ENCODE results near the gene LACRT. TPM values are rescaled to one million over a fixed set of nuclear protein-coding genes. Genes with fewer than 3 reads are reported as not detected.
"Not testable (repeated sequence)": the region's sequence is repeated elsewhere in the genome, so short reads cannot be mapped to it uniquely, and the experiment has no call there.

Gene LACRT
- total RNA-seq (not detected), polyA plus RNA-seq (not detected)
- long read RNA-seq, donor 1: 0 reads
- long read RNA-seq, donor 2: 0 reads

DNA sequence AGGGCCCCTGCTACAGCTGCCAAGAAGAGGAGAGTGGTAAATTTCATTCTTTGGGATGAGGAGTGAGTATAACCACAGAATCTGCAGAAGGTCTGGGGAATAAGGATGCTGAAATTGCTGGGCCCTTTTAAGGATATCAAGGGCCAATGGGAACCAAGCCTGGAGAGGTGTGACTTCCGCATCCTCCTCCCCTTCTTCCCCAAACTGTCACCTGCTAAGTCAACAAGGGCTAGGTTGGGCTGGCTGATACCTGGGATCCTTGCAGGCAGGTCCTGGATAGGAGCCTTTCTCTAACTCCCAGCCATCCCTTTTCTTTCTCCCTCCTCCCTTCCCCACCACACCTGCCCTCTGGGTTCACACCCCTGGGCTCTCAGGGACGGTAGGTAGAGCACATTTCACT is at the start of gene LACRT:
Gene LACRT (minus strand): TSS at position 101 of the 400 bp plus-strand sequence. CDS start 54 bp downstream, at position 47.
- Histone ChIP-seq H3K27me3 (ENCODE audit: control insufficient read depth in 1 of 2, insufficient read depth in 2 of 2, low read length in 1 of 2) (no peaks in the 10 kb centered on the region), H3K27ac (ENCODE audit: low read depth in 1 of 2, low read length in 2 of 2) (no peak within 1 kb of the TSS), H3K4me1 (ENCODE audit: control insufficient read depth in 1 of 2, insufficient read depth in 2 of 2, low read length in 2 of 2) (no peaks in the 10 kb centered on the region), H3K36me3 (ENCODE audit: control insufficient read depth in 1 of 2, insufficient read depth in 2 of 2, low read length in 1 of 2) (no peaks in the 10 kb centered on the region), H3K4me3 (ENCODE audit: low read length in 2 of 2) (no peak within 1 kb of the TSS), H3K9me3 (ENCODE audit: control insufficient read depth, low read length) (peaks cover 1% of the 10 kb centered on the region)
- DNase-seq: no peak
- intact Hi-C loops (cut with DNase I): no loop called here
- 69 to 79% methylated on average over 2 of the region's 2 CpGs for WGBS, 2 donors
- no peak for ATAC-seq (ENCODE audit: low FRiP score)

GRCh38 chr12:54683398-54683797 is 48.7 kb upstream of the LACRT start:
- intact Hi-C loops (cut with DNase I): no loop called here
- Histone ChIP-seq H3K27ac (ENCODE audit: low read depth in 1 of 2, low read length in 2 of 2) (no peak overlapping the region), H3K27me3 (ENCODE audit: control insufficient read depth in 1 of 2, insufficient read depth in 2 of 2, low read length in 1 of 2) (peaks cover 0 to 3% of the 10 kb centered on the region in 2 donors), H3K4me1 (ENCODE audit: control insufficient read depth in 1 of 2, insufficient read depth in 2 of 2, low read length in 2 of 2) (no peaks in the 10 kb centered on the region), H3K36me3 (ENCODE audit: control insufficient read depth in 1 of 2, insufficient read depth in 2 of 2, low read length in 1 of 2) (no peaks in the 10 kb centered on the region), H3K4me3 (ENCODE audit: low read length in 2 of 2) (no peak overlapping the region), H3K9me3 (ENCODE audit: control insufficient read depth, low read length) (peaks cover 2% of the 10 kb centered on the region)
- ATAC-seq (ENCODE audit: low FRiP score): no peak
- no peak for DNase-seq
- WGBS, 2 donors: 21 to 30% methylated on average over 2 of the region's 2 CpGs

DNA sequence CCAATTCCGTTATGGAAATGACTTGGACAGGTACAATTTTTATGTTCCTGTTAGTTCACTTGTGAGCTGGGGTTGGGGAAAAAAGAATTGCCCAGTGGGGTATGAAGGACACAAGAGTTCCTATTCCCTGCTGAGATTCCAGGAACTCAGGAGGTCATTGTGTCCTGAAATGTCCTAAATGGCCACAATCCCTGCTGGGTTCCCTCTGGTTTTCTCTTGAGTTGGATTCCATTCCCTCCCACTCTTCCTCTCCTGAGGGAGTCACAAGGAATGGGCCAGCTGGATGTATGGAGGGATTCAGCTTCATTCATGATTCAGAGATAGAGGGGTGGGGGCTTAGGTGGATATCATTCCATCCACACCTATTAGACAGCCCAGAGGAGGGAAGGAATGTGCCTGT is 48.0 kb upstream of the LACRT start:
- Histone ChIP-seq H3K27ac (ENCODE audit: low read depth in 1 of 2, low read length in 2 of 2) (no peak overlapping the region), H3K4me1 (ENCODE audit: control insufficient read depth in 1 of 2, insufficient read depth in 2 of 2, low read length in 2 of 2) (no peaks in the 10 kb centered on the region), H3K36me3 (ENCODE audit: control insufficient read depth in 1 of 2, insufficient read depth in 2 of 2, low read length in 1 of 2) (no peaks in the 10 kb centered on the region), H3K27me3 (ENCODE audit: control insufficient read depth in 1 of 2, insufficient read depth in 2 of 2, low read length in 1 of 2) (peaks cover 0 to 3% of the 10 kb centered on the region in 2 donors), H3K4me3 (ENCODE audit: low read length in 2 of 2) (no peak overlapping the region), H3K9me3 (ENCODE audit: control insufficient read depth, low read length) (peaks cover 2% of the 10 kb centered on the region)
- ATAC-seq (ENCODE audit: low FRiP score) (no peak), DNase-seq (no peak)
- intact Hi-C loops (cut with DNase I): no loop called here
- WGBS, 2 donors: 73 to 78% methylated on average over 1 of the region's 1 CpG

- Histone ChIP-seq H3K27ac (ENCODE audit: low read depth in 1 of 2, low read length in 2 of 2) (no peak overlapping the region), H3K4me1 (ENCODE audit: control insufficient read depth in 1 of 2, insufficient read depth in 2 of 2, low read length in 2 of 2) (no peaks in the 10 kb centered on the region), H3K27me3 (ENCODE audit: control insufficient read depth in 1 of 2, insufficient read depth in 2 of 2, low read length in 1 of 2) (peaks cover 0 to 3% of the 10 kb centered on the region in 2 donors), H3K36me3 (ENCODE audit: control insufficient read depth in 1 of 2, insufficient read depth in 2 of 2, low read length in 1 of 2) (no peaks in the 10 kb centered on the region), H3K9me3 (ENCODE audit: control insufficient read depth, low read length) (no peaks in the 10 kb centered on the region), H3K4me3 (ENCODE audit: low read length in 2 of 2) (no peak overlapping the region)
- 44 to 46% methylated on average over 3 of the region's 3 CpGs for WGBS, 2 donors
- intact Hi-C loops (cut with DNase I): no loop called here
- DNase-seq (no peak), ATAC-seq (ENCODE audit: low FRiP score) (no peak)
These were observed 45.7 kb upstream of the LACRT start for GRCh38 chr12:54680374-54680773.

DNA sequence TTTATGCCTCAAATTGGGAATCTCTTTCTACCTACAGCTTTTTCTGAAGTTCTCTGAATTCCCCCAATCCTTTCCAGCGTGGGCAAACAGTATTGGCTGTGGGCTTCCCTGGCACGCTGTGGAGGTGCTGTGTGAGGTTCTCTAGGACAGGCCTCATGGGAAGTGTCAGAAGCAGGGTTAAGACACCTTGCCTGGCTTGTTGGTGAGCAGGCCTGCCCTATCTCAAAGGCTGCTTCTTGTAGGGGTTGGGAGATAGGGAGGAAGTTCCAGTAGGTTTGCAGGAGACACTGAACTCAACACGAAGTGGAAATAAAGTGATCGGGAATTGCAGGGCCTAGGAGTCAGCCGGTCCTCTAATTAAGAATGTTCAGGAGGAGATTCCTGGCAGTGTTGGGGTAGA is 43.4 kb upstream of the LACRT start:
- H3K4me3 ChIP-seq (ENCODE audit: low read length in 2 of 2): no peak overlapping the region
- ATAC-seq (ENCODE audit: low FRiP score): no peak
- H3K27ac ChIP-seq (ENCODE audit: low read depth in 1 of 2, low read length in 2 of 2): no peak overlapping the region
- intact Hi-C loops (cut with DNase I): no loop called here
- H3K27me3 ChIP-seq (ENCODE audit: control insufficient read depth in 1 of 2, insufficient read depth in 2 of 2, low read length in 1 of 2): peaks cover 0 to 3% of the 10 kb centered on the region in 2 donors
- H3K9me3 ChIP-seq (ENCODE audit: control insufficient read depth, low read length): no peaks in the 10 kb centered on the region
- no peaks in the 10 kb centered on the region for H3K36me3 ChIP-seq (ENCODE audit: control insufficient read depth in 1 of 2, insufficient read depth in 2 of 2, low read length in 1 of 2)
- no peak for DNase-seq
- no peaks in the 10 kb centered on the region for H3K4me1 ChIP-seq (ENCODE audit: control insufficient read depth in 1 of 2, insufficient read depth in 2 of 2, low read length in 2 of 2)
- 65 to 77% methylated on average over 5 of the region's 5 CpGs for WGBS, 2 donors

GRCh38 chr12:54667945-54668344 is 33.2 kb upstream of the LACRT start:
- ATAC-seq (ENCODE audit: low FRiP score): no peak
- H3K9me3 ChIP-seq (ENCODE audit: control insufficient read depth, low read length): peaks cover 2% of the 10 kb centered on the region
- no peak overlapping the region for H3K27ac ChIP-seq (ENCODE audit: low read depth in 1 of 2, low read length in 2 of 2)
- no peaks in the 10 kb centered on the region for H3K27me3 ChIP-seq (ENCODE audit: control insufficient read depth in 1 of 2, insufficient read depth in 2 of 2, low read length in 1 of 2)
- intact Hi-C loops (cut with DNase I): no loop called here
- H3K4me1 ChIP-seq (ENCODE audit: control insufficient read depth in 1 of 2, insufficient read depth in 2 of 2, low read length in 2 of 2): no peaks in the 10 kb centered on the region
- DNase-seq: no peak
- H3K36me3 ChIP-seq (ENCODE audit: control insufficient read depth in 1 of 2, insufficient read depth in 2 of 2, low read length in 1 of 2): no peaks in the 10 kb centered on the region
- 78 to 82% methylated on average over 5 of the region's 5 CpGs for WGBS, 2 donors
- H3K4me3 ChIP-seq (ENCODE audit: low read length in 2 of 2): no peak overlapping the region

GRCh38 chr12:54666008-54666407 is 31.3 kb upstream of the LACRT start:
- ATAC-seq (ENCODE audit: low FRiP score) (no peak), DNase-seq (no peak)
- Histone ChIP-seq H3K9me3 (ENCODE audit: control insufficient read depth, low read length) (peaks cover 2% of the 10 kb centered on the region), H3K27ac (ENCODE audit: low read depth in 1 of 2, low read length in 2 of 2) (no peak overlapping the region), H3K36me3 (ENCODE audit: control insufficient read depth in 1 of 2, insufficient read depth in 2 of 2, low read length in 1 of 2) (no peaks in the 10 kb centered on the region), H3K27me3 (ENCODE audit: control insufficient read depth in 1 of 2, insufficient read depth in 2 of 2, low read length in 1 of 2) (no peaks in the 10 kb centered on the region), H3K4me3 (ENCODE audit: low read length in 2 of 2) (no peak overlapping the region), H3K4me1 (ENCODE audit: control insufficient read depth in 1 of 2, insufficient read depth in 2 of 2, low read length in 2 of 2) (no peaks in the 10 kb centered on the region)
- WGBS, 2 donors: 73 to 76% methylated on average over 3 of the region's 3 CpGs
- intact Hi-C loops (cut with DNase I): no loop called here

- ATAC-seq (ENCODE audit: low FRiP score); H3K9me3 ChIP-seq (ENCODE audit: control insufficient read depth, low read length); H3K36me3 ChIP-seq (ENCODE audit: control insufficient read depth in 1 of 2, insufficient read depth in 2 of 2, low read length in 1 of 2); H3K4me3 ChIP-seq (ENCODE audit: low read length in 2 of 2); intact Hi-C loops (cut with DNase I); H3K4me1 ChIP-seq (ENCODE audit: control insufficient read depth in 1 of 2, insufficient read depth in 2 of 2, low read length in 2 of 2); H3K27me3 ChIP-seq (ENCODE audit: control insufficient read depth in 1 of 2, insufficient read depth in 2 of 2, low read length in 1 of 2); DNase-seq; H3K27ac ChIP-seq (ENCODE audit: low read depth in 1 of 2, low read length in 2 of 2): not testable (repeated sequence)
- 61 to 77% methylated on average over 3 of the region's 3 CpGs for WGBS, 2 donors
These were observed 30.4 kb upstream of the LACRT start for GRCh38 chr12:54665022-54665635.

DNA sequence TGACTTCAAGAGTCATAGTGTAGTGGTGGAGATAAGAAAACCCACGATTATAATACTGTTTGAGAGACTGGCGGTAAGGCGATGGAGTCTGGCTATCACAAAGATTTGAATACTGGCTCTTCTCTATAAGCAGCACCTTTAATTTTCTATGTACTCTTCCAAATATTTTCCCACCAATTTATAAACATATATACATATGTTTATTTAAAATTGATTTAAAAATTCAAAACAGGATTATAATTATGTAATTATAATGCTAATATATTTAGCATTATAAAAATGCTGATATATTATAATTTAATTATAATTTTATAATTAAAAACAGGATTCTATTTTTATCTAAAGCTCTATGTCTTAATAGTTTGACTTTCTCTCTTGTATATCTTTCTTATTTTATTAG is 28.9 kb upstream of the LACRT start:
- Histone ChIP-seq H3K27ac (ENCODE audit: low read depth in 1 of 2, low read length in 2 of 2) (no peak overlapping the region), H3K4me1 (ENCODE audit: control insufficient read depth in 1 of 2, insufficient read depth in 2 of 2, low read length in 2 of 2) (no peaks in the 10 kb centered on the region), H3K4me3 (ENCODE audit: low read length in 2 of 2) (no peak overlapping the region), H3K27me3 (ENCODE audit: control insufficient read depth in 1 of 2, insufficient read depth in 2 of 2, low read length in 1 of 2) (no peaks in the 10 kb centered on the region), H3K9me3 (ENCODE audit: control insufficient read depth, low read length) (peaks cover 2% of the 10 kb centered on the region), H3K36me3 (ENCODE audit: control insufficient read depth in 1 of 2, insufficient read depth in 2 of 2, low read length in 1 of 2) (no peaks in the 10 kb centered on the region)
- WGBS, 2 donors: 77 to 80% methylated on average over 3 of the region's 3 CpGs
- intact Hi-C loops (cut with DNase I): no loop called here
- ATAC-seq (ENCODE audit: low FRiP score): no peak
- no peak for DNase-seq
